HG03097 (cell line): ENCODE measurements around the gene ADIG.
"Not testable (repeated sequence)": the region's sequence is repeated elsewhere in the genome, so short reads cannot be mapped to it uniquely, and the experiment has no call there.

Experiments
- ATAC-seq: cut with Tn5 transposase; IDR thresholded peaks from one replicate; pipeline ENCODE4 v1.9.1; 2021; ENCODE audit not compliant: unreplicated experiment, low FRiP score

The ADIG gene

GRCh38 chr20:38569747-38570525 lies 11.1 kb upstream of the ADIG start:
- no peak for ATAC-seq

GRCh38 chr20:38573413-38573812 lies 7.6 kb upstream of the ADIG start:
- no peak for ATAC-seq

- no peak for ATAC-seq
Observed at GRCh38 chr20:38579219-38579910, 1.6 kb upstream of the ADIG start.

GRCh38 chr20:38579921-38580320 lies 1.1 kb upstream of the ADIG start:
- ATAC-seq = no peak

GRCh38 chr20:38581830-38582358 lies 897 bp downstream of the ADIG start:
- ATAC-seq = no peak

GRCh38 chr20:38583306-38583705 lies 2.3 kb downstream of the ADIG start:
- no peak for ATAC-seq

- no peak for ATAC-seq
Observed at GRCh38 chr20:38584099-38584763, 3.2 kb downstream of the ADIG start.

GRCh38 chr20:38585404-38586180 lies 4.6 kb downstream of the ADIG start:
- no peak for ATAC-seq

GRCh38 chr20:38586181-38586525 lies 5.2 kb downstream of the ADIG start:
- ATAC-seq = no peak

GRCh38 chr20:38588303-38588702 lies 7.3 kb downstream of the ADIG start:
- ATAC-seq = no peak

GRCh38 chr20:38589351-38589750 lies 8.4 kb downstream of the ADIG start:
- no peak for ATAC-seq

GRCh38 chr20:38589967-38590675 lies 9.1 kb downstream of the ADIG start:
- no peak for ATAC-seq

- ATAC-seq = no peak
Observed at GRCh38 chr20:38590676-38591473, 9.9 kb downstream of the ADIG start.

GRCh38 chr20:38591474-38592410 lies 10.7 kb downstream of the ADIG start:
- no peak for ATAC-seq

- not testable (repeated sequence) for ATAC-seq
Observed at GRCh38 chr20:38592411-38592790, 11.4 kb downstream of the ADIG start.

- not testable (repeated sequence) for ATAC-seq
Observed at GRCh38 chr20:38594281-38594680, 13.3 kb downstream of the ADIG start.

GRCh38 chr20:38595886-38596285 lies 14.9 kb downstream of the ADIG start:
- ATAC-seq = not testable (repeated sequence)

GRCh38 chr20:38599410-38599882 lies 18.4 kb downstream of the ADIG start:
- no peak for ATAC-seq
